HEK293 (cell line): Measurements from ENCODE around the gene PNKD.

Experiments used
- REST ChIP-seq: fragments of 450-650 bp; formaldehyde crosslinking; IDR thresholded peaks from 2 replicates; pipeline ENCODE4 v1.5.1; 2016; ENCODE audit warnings: missing biosample characterization, missing genetic modification characterization
- YY1 ChIP-seq: fragments of 450-650 bp; formaldehyde crosslinking; IDR thresholded peaks from 2 replicates; pipeline ENCODE4 v1.5.1; 2018; ENCODE audit warnings: missing biosample characterization, missing genetic modification characterization
- ZBTB8A ChIP-seq: fragments of 450-650 bp; formaldehyde crosslinking; IDR thresholded peaks from 2 replicates; pipeline ENCODE4 v1.5.1; 2016; ENCODE audit warnings: missing biosample characterization, missing genetic modification characterization
- ZNF266 ChIP-seq: fragments of 450-650 bp; formaldehyde crosslinking; IDR thresholded peaks from 2 replicates; pipeline ENCODE4 v1.5.1; 2016; ENCODE audit warnings: missing biosample characterization, missing genetic modification characterization, low read depth
- ZNF274 ChIP-seq, 2 experiments: fragments of 200-500 bp in 1 of 2; fragments of 450-650 bp in 1 of 2; sonication (Bioruptor generic) in 1 of 2; formaldehyde crosslinking in 1 of 2; IDR thresholded peaks; 2 replicates each; pipeline versions ENCODE4 v1.5.1 to v1.6.1; 2014 to 2016; ENCODE audit warnings: borderline replicate concordance in 1 of 2, inconsistent platforms in 1 of 2, low read length in 1 of 2, missing biosample characterization in 1 of 2, missing genetic modification characterization in 1 of 2
- ZNF324 ChIP-seq: fragments of 450-650 bp; formaldehyde crosslinking; IDR thresholded peaks from 2 replicates; pipeline ENCODE4 v1.5.1; 2016; ENCODE audit warnings: missing biosample characterization, missing genetic modification characterization
- ZNF530 ChIP-seq: fragments of 450-650 bp; formaldehyde crosslinking; IDR thresholded peaks from 2 replicates; pipeline ENCODE4 v1.5.1; 2016; ENCODE audit warnings: low read depth, missing biosample characterization, missing genetic modification characterization
- ZNF658 ChIP-seq: fragments of 450-650 bp; formaldehyde crosslinking; IDR thresholded peaks from 2 replicates; pipeline ENCODE4; 2016; ENCODE audit warnings: missing biosample characterization, missing genetic modification characterization
- ZNF768 ChIP-seq: fragments of 450-650 bp; formaldehyde crosslinking; IDR thresholded peaks from 2 replicates; pipeline ENCODE4 v1.5.1; 2018; ENCODE audit warnings: missing biosample characterization, mild to moderate bottlenecking, missing genetic modification characterization
- ZNF785 ChIP-seq: fragments of 450-650 bp; formaldehyde crosslinking; IDR thresholded peaks from 2 replicates; pipeline ENCODE4 v1.5.1; 2016; ENCODE audit warnings: missing biosample characterization, missing genetic modification characterization
- ZNF792 ChIP-seq: fragments of 450-650 bp; formaldehyde crosslinking; IDR thresholded peaks from 2 replicates; pipeline ENCODE4 v1.5.1; 2016; ENCODE audit warnings: missing biosample characterization, missing genetic modification characterization
- ZSCAN30 ChIP-seq: fragments of 450-650 bp; IDR thresholded peaks from 2 replicates; pipeline ENCODE4 v1.5.1; 2018; ENCODE audit warnings: missing biosample characterization, mild to moderate bottlenecking, missing genetic modification characterization, moderate library complexity
- TF ChIP-seq, protein P1 (sequence below): fragments of 450-650 bp; formaldehyde crosslinking; IDR thresholded peaks from 2 replicates; pipeline ENCODE4 v1.5.1; 2016; ENCODE audit warnings: missing biosample characterization, missing genetic modification characterization

DNA sequence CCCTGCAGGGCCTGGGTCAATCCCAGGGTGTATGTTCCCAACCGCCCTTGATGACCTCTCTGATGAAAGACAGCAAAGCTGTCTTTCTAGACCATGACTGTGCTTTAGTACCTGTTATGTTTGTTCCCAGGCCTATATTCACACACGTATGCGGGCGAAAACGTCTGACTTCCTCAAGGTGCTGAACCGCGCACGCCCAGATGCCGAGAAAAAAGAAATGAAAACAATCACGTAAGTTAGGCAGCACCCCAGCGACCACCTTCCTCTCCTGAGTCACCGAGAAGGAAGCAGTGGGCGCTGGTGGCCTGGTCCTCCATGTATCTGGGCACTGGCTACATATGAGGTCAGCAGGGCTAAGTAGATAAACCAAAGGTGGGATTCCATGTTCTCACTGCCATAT lies 20.6 kb upstream of the PNKD start:
- TF ChIP-seq ZSCAN30: no peak
- no peak for TF ChIP-seq ZNF530 (tag by site-specific recombination)
- no peak for TF ChIP-seq ZNF785 (tag by site-specific recombination)
- TF ChIP-seq ZNF768 (tag by site-specific recombination): no peak
- TF ChIP-seq REST (tag by site-specific recombination): no peak
- TF ChIP-seq ZNF658 (tag by site-specific recombination): no peak
- TF ChIP-seq ZNF792 (tag by site-specific recombination): no peak
- TF ChIP-seq, protein P1, sequence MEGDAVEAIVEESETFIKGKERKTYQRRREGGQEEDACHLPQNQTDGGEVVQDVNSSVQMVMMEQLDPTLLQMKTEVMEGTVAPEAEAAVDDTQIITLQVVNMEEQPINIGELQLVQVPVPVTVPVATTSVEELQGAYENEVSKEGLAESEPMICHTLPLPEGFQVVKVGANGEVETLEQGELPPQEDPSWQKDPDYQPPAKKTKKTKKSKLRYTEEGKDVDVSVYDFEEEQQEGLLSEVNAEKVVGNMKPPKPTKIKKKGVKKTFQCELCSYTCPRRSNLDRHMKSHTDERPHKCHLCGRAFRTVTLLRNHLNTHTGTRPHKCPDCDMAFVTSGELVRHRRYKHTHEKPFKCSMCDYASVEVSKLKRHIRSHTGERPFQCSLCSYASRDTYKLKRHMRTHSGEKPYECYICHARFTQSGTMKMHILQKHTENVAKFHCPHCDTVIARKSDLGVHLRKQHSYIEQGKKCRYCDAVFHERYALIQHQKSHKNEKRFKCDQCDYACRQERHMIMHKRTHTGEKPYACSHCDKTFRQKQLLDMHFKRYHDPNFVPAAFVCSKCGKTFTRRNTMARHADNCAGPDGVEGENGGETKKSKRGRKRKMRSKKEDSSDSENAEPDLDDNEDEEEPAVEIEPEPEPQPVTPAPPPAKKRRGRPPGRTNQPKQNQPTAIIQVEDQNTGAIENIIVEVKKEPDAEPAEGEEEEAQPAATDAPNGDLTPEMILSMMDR (tag by site-specific recombination): no peak
- no peak for TF ChIP-seq ZNF266
- no peak for TF ChIP-seq ZNF274 (IDR thresholded peaks at IDR 0.05; ENCODE audit: low read length)
- TF ChIP-seq ZNF274 (tag by site-specific recombination; IDR thresholded peaks at IDR 0.05; ENCODE audit: borderline replicate concordance): no peak
- TF ChIP-seq YY1 (tag by site-specific recombination): no peak
- TF ChIP-seq ZNF324: no peak
- no peak for TF ChIP-seq ZBTB8A (tag by site-specific recombination)
